Liver (tissue), 3 donors: ENCODE measurements around the gene APOL3.
A peak's percentile ranks its signal among the peaks of the same experiment; 100 is the strongest.

ENCODE experiments used
- FOXA1 ChIP-seq: IDR thresholded peaks from 2 replicates; pipeline ENCODE4 v1.6.1; 2016; ENCODE audit warnings: antibody characterized with exemption
- HNF4A ChIP-seq, 2 donors: conservative IDR thresholded peaks; 2 replicates each; pipeline ENCODE4 v1.6.1; 2016; ENCODE audit warnings: antibody characterized with exemption in 2 of 2, mild to moderate bottlenecking in 2 of 2
- HNF4G ChIP-seq: IDR thresholded peaks from 2 replicates; pipeline ENCODE4 v1.6.1; 2016; ENCODE audit warnings: antibody characterized with exemption
- NR2F2 ChIP-seq: IDR thresholded peaks from 2 replicates; pipeline ENCODE4 v1.6.1; 2016; ENCODE audit warnings: antibody characterized with exemption
- RAD21 ChIP-seq, 2 donors: IDR thresholded peaks; 2 replicates each; pipeline ENCODE4 v1.6.1; 2016; ENCODE audit warnings: antibody characterized with exemption in 2 of 2, mild to moderate bottlenecking in 2 of 2
- RXRA ChIP-seq, 2 donors: IDR thresholded peaks; 2 replicates each; pipeline ENCODE4 v1.6.1; 2017 to 2018; ENCODE audit warnings: antibody characterized with exemption in 2 of 2, mild to moderate bottlenecking in 1 of 2
- TAF1 ChIP-seq: conservative IDR thresholded peaks from 2 replicates; pipeline ENCODE4 v1.6.1; 2016; ENCODE audit warnings: antibody characterized with exemption, mild to moderate bottlenecking
- YY1 ChIP-seq: IDR thresholded peaks from 2 replicates; pipeline ENCODE4 v1.6.1; 2016; ENCODE audit warnings: antibody characterized with exemption, mild to moderate bottlenecking
- TF ChIP-seq, protein P1 (sequence below): fragments of 150-350 bp; IDR thresholded peaks from 2 replicates; pipeline ENCODE4 v1.5.1; 2017; ENCODE audit warnings: improper control_type of control experiment, low read depth, low read length; ENCODE audit not compliant: missing input control
- TF ChIP-seq, protein P2 (sequence below): IDR thresholded peaks from 2 replicates; pipeline ENCODE4 v1.6.1; 2016; ENCODE audit warnings: antibody characterized with exemption
- TF ChIP-seq, protein P3 (sequence below): IDR thresholded peaks from 2 replicates; pipeline ENCODE4 v1.6.1; 2016; ENCODE audit warnings: antibody characterized with exemption
- TF ChIP-seq, protein P4 (sequence below): IDR thresholded peaks from 2 replicates; pipeline ENCODE4 v1.6.1; 2016; ENCODE audit warnings: antibody characterized with exemption, mild to moderate bottlenecking
- TF ChIP-seq, protein P5 (sequence below): IDR thresholded peaks from 2 replicates; pipeline ENCODE4 v1.6.1; 2016; ENCODE audit warnings: antibody characterized with exemption
- donor health status: healthy.
- donor health status: healthy.

DNA sequence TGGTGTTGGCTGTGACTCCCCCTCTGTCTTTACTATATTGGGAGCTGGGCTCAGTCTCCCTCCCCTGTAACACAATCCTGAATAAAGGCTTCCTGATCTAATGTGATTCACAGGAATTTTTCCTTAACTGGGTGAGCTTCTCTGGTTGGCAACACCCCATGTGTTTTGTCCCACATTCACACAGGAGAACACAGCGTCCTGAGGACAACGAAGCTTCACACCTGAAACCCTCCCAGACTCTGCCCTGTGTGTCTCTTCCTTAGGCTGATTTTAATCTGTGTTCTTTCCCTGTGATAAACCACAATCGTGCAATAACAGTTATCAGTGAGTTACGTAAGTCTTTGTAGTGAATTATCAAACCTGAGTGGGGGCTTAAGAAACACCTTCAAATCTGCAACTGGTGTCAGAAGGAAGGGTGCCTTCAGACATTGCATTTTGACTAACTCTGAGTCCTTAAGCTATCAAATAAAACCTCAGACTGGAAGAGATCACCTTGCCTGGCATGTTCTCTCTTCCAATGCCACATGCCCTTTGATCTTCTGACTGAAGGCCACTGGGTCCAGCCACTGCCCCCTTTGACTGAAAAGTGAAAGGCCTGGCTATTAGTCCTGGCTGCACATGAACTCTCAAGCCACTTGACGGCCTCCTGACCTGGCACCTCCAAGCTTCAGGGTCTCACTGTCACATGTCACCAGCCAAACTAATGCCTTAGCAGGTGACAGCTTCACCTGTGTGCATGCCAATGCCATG is 17.3 kb downstream of the APOL3 start:
- TF ChIP-seq, protein P1, sequence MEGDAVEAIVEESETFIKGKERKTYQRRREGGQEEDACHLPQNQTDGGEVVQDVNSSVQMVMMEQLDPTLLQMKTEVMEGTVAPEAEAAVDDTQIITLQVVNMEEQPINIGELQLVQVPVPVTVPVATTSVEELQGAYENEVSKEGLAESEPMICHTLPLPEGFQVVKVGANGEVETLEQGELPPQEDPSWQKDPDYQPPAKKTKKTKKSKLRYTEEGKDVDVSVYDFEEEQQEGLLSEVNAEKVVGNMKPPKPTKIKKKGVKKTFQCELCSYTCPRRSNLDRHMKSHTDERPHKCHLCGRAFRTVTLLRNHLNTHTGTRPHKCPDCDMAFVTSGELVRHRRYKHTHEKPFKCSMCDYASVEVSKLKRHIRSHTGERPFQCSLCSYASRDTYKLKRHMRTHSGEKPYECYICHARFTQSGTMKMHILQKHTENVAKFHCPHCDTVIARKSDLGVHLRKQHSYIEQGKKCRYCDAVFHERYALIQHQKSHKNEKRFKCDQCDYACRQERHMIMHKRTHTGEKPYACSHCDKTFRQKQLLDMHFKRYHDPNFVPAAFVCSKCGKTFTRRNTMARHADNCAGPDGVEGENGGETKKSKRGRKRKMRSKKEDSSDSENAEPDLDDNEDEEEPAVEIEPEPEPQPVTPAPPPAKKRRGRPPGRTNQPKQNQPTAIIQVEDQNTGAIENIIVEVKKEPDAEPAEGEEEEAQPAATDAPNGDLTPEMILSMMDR: no peak
- TF ChIP-seq TAF1: no peak
- TF ChIP-seq, protein P2, sequence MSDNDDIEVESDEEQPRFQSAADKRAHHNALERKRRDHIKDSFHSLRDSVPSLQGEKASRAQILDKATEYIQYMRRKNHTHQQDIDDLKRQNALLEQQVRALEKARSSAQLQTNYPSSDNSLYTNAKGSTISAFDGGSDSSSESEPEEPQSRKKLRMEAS: peak; percentile 88
- TF ChIP-seq HNF4G: peak; percentile 98
- peak; percentile 76 for TF ChIP-seq NR2F2
- peak; percentile 41 for TF ChIP-seq YY1
- TF ChIP-seq RAD21 (IDR thresholded peaks at IDR 0.05): peak in 1 of 2 donors; percentile 64
- TF ChIP-seq RXRA (IDR thresholded peaks at IDR 0.05): peak; percentile 92 to 95
- TF ChIP-seq, protein P3, sequence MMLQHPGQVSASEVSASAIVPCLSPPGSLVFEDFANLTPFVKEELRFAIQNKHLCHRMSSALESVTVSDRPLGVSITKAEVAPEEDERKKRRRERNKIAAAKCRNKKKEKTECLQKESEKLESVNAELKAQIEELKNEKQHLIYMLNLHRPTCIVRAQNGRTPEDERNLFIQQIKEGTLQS: no peak
- no peak for TF ChIP-seq FOXA1
- TF ChIP-seq, protein P4, sequence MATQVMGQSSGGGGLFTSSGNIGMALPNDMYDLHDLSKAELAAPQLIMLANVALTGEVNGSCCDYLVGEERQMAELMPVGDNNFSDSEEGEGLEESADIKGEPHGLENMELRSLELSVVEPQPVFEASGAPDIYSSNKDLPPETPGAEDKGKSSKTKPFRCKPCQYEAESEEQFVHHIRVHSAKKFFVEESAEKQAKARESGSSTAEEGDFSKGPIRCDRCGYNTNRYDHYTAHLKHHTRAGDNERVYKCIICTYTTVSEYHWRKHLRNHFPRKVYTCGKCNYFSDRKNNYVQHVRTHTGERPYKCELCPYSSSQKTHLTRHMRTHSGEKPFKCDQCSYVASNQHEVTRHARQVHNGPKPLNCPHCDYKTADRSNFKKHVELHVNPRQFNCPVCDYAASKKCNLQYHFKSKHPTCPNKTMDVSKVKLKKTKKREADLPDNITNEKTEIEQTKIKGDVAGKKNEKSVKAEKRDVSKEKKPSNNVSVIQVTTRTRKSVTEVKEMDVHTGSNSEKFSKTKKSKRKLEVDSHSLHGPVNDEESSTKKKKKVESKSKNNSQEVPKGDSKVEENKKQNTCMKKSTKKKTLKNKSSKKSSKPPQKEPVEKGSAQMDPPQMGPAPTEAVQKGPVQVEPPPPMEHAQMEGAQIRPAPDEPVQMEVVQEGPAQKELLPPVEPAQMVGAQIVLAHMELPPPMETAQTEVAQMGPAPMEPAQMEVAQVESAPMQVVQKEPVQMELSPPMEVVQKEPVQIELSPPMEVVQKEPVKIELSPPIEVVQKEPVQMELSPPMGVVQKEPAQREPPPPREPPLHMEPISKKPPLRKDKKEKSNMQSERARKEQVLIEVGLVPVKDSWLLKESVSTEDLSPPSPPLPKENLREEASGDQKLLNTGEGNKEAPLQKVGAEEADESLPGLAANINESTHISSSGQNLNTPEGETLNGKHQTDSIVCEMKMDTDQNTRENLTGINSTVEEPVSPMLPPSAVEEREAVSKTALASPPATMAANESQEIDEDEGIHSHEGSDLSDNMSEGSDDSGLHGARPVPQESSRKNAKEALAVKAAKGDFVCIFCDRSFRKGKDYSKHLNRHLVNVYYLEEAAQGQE: no peak
- peak; percentile 99 for TF ChIP-seq HNF4A (conservative IDR thresholded peaks at IDR 0.05)
- TF ChIP-seq, protein P5, sequence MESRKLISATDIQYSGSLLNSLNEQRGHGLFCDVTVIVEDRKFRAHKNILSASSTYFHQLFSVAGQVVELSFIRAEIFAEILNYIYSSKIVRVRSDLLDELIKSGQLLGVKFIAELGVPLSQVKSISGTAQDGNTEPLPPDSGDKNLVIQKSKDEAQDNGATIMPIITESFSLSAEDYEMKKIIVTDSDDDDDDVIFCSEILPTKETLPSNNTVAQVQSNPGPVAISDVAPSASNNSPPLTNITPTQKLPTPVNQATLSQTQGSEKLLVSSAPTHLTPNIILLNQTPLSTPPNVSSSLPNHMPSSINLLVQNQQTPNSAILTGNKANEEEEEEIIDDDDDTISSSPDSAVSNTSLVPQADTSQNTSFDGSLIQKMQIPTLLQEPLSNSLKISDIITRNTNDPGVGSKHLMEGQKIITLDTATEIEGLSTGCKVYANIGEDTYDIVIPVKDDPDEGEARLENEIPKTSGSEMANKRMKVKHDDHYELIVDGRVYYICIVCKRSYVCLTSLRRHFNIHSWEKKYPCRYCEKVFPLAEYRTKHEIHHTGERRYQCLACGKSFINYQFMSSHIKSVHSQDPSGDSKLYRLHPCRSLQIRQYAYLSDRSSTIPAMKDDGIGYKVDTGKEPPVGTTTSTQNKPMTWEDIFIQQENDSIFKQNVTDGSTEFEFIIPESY: no peak
